Caco-2 (cell line): ENCODE measurements around the gene ATXN7L1. TPM values are rescaled to one million over a fixed set of nuclear protein-coding genes. Genes with fewer than 3 reads are reported as not detected.

Experiments
- BruUV-seq: library from RNA; stranded (reverse); fragments of 400-500 nt; replicated peaks from 2 replicates; lab custom pipeline; 2021; lab: Mats Ljungman, UMichigan
- CTCF ChIA-PET: fragments of 300-600 bp; sonication (Branson Sonifier 250); formaldehyde crosslinking; loops from one replicate; lab custom pipeline; 2022; ENCODE audit warnings: antibody characterized with exemption; lab: Charles Lee
- POLR2A ChIA-PET: fragments of 300-600 bp; sonication (Branson Sonifier 250); formaldehyde crosslinking; loops from one replicate; lab custom pipeline; 2022; ENCODE audit warnings: antibody characterized with exemption; lab: Charles Lee
- DNase-seq, 2 experiments: peaks; one replicate each; pipeline versions ENCODE4 v3.0.0 to v3.0.0-alpha.2; 2020 to 2022
- H3K27me3 ChIP-seq: replicated peaks from 2 replicates; pipeline ENCODE4 v1.6.0; 2011; ENCODE audit warnings: low read length; ENCODE audit not compliant: control insufficient read depth, insufficient read depth
- H3K36me3 ChIP-seq: 2 replicates; pipeline ENCODE4 v1.5.1; 2011; ENCODE audit warnings: low read length; ENCODE audit not compliant: control insufficient read depth, insufficient read depth
- H3K4me1 ChIP-seq: fragments of 250-450 bp; sonication (Bioruptor Pico); 2 replicates; pipeline ENCODE4 v1.5.1; 2020; ENCODE audit warnings: mild to moderate bottlenecking
- H3K4me3 ChIP-seq: 2 replicates; pipeline ENCODE4 v1.5.1; 2011; ENCODE audit warnings: low read depth, mild to moderate bottlenecking, control low read depth, low read length
- H3K9me3 ChIP-seq: fragments of 250-450 bp; sonication (Bioruptor Pico); 2 replicates; pipeline ENCODE4 v1.5.1; 2020; ENCODE audit warnings: mild to moderate bottlenecking, moderate library complexity
- H3K27ac Mint-ChIP-seq: one replicate; pipeline ENCODE4 v1.8.0; 2022; ENCODE audit warnings: mixed read lengths; ENCODE audit not compliant: unreplicated experiment
- H3K27me3 Mint-ChIP-seq: one replicate; pipeline ENCODE4 v1.8.0; 2022; ENCODE audit warnings: mixed read lengths; ENCODE audit not compliant: insufficient read depth, unreplicated experiment
- H3K36me3 Mint-ChIP-seq: one replicate; pipeline ENCODE4 v1.8.0; 2022; ENCODE audit warnings: mild to moderate bottlenecking, mixed read lengths; ENCODE audit not compliant: insufficient read depth, unreplicated experiment
- H3K4me1 Mint-ChIP-seq: one replicate; pipeline ENCODE4 v1.8.0; 2022; ENCODE audit warnings: low read depth, mixed read lengths; ENCODE audit not compliant: unreplicated experiment
- H3K4me3 Mint-ChIP-seq: one replicate; pipeline ENCODE4 v1.8.0; 2022; ENCODE audit warnings: mild to moderate bottlenecking, moderate library complexity, mixed read lengths; ENCODE audit not compliant: unreplicated experiment
- H3K9me3 Mint-ChIP-seq: one replicate; pipeline ENCODE4 v1.8.0; 2022; ENCODE audit warnings: mixed read lengths; ENCODE audit not compliant: unreplicated experiment
- CTCF ChIP-seq, 2 experiments: fragments of 200-600 bp in 1 of 2; IDR thresholded peaks; 1 replicate in 1 of 2; 2 replicates in 1 of 2; pipeline versions ENCODE4 v1.5.1 to v1.8.0; 2011 to 2022; ENCODE audit warnings: antibody characterized with exemption in 1 of 2, control low read depth in 1 of 2, inconsistent platforms in 1 of 2, low read depth in 1 of 2, low read length in 1 of 2, mild to moderate bottlenecking in 1 of 2, moderate library complexity in 1 of 2; ENCODE audit not compliant: insufficient read depth in 1 of 2, severe bottlenecking in 1 of 2, unreplicated experiment in 1 of 2
- intact Hi-C: fragments of 100-400 bp; cut with micrococcal nuclease; formaldehyde crosslinking; loops from one replicate; pipeline ENCODE4 v1.10.0; 2022; ENCODE audit not compliant: unreplicated experiment
- total RNA-seq: library from RNA; stranded (reverse); gene quantifications from 2 replicates; pipeline ENCODE4 v1.2.3, GENCODE V29; 2022

Gene ATXN7L1
- total RNA-seq, 1 experiment from 2014 or later = 14.1 TPM

DNA sequence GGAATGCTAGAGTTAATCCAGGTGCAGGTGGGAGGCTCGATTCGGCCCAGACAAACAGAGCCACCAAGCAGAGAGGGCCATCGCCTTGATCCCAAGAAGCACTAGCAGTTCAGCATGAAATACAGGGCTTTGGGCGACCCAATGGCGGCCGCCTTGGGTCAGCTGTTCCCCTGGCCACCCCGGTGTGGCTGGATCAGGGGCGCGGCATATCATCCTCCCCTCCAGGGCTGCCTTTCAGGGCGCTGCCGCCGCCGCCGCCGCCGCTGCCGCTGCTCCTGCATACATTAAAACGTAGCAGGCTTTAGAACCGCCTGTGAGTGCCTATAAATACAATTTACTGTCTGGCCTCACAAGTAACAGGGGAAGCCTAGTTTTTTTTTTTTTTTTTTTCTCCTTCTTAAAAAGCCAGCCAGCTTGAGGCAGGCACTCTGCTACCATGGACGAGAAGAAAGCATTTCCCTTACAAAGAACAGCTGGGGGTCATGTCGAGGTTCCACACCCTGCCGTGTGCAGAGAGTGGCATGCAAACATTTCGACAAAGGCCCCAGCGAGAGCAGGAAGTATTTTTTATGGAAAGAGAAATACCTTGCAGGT lies 237.4 kb downstream of the ATXN7L1 start:
- ChIA-PET CTCF (no interaction called here), POLR2A (no interaction called here)
- Mint-ChIP-seq H3K9me3 (no peaks in the 10 kb centered on the region), H3K27ac (no peak overlapping the region), H3K4me1 (no peaks in the 10 kb centered on the region), H3K36me3 (peaks cover 6% of the 10 kb centered on the region), H3K4me3 (no peak overlapping the region), H3K27me3 (no peaks in the 10 kb centered on the region)
- BruUV-seq = no TSS peak
- intact Hi-C loops = no loop called here
- no peaks in the 10 kb centered on the region for H3K4me1 ChIP-seq
- H3K9me3 ChIP-seq = no peaks in the 10 kb centered on the region
- no peak for TF ChIP-seq CTCF (IDR thresholded peaks at IDR 0.05; ENCODE audit: insufficient read depth in 1 of 2, low read depth in 1 of 2, low read length in 1 of 2, severe bottlenecking in 1 of 2, unreplicated experiment in 1 of 2)
- H3K36me3 ChIP-seq = no peaks in the 10 kb centered on the region; the same call in 1 of the 2 replicates
- H3K27me3 ChIP-seq = no peaks in the 10 kb centered on the region
- no peak for DNase-seq
- H3K4me3 ChIP-seq = no peak overlapping the region

GRCh38 chr7:105638334-105638733 lies 238.1 kb downstream of the ATXN7L1 start:
- Mint-ChIP-seq H3K27me3 (no peaks in the 10 kb centered on the region), H3K4me1 (no peaks in the 10 kb centered on the region), H3K4me3 (no peak overlapping the region), H3K36me3 (peaks cover 6% of the 10 kb centered on the region), H3K27ac (no peak overlapping the region), H3K9me3 (no peaks in the 10 kb centered on the region)
- DNase-seq = no peak
- no peaks in the 10 kb centered on the region for H3K9me3 ChIP-seq
- ChIA-PET CTCF (no interaction called here), POLR2A (no interaction called here)
- no peaks in the 10 kb centered on the region; the same call in 1 of the 2 replicates for H3K36me3 ChIP-seq
- no TSS peak for BruUV-seq
- intact Hi-C loops = no loop called here
- no peak for TF ChIP-seq CTCF (IDR thresholded peaks at IDR 0.05; ENCODE audit: insufficient read depth in 1 of 2, low read depth in 1 of 2, low read length in 1 of 2, severe bottlenecking in 1 of 2, unreplicated experiment in 1 of 2)
- H3K4me1 ChIP-seq = no peaks in the 10 kb centered on the region
- no peak overlapping the region for H3K4me3 ChIP-seq
- H3K27me3 ChIP-seq = no peaks in the 10 kb centered on the region

DNA sequence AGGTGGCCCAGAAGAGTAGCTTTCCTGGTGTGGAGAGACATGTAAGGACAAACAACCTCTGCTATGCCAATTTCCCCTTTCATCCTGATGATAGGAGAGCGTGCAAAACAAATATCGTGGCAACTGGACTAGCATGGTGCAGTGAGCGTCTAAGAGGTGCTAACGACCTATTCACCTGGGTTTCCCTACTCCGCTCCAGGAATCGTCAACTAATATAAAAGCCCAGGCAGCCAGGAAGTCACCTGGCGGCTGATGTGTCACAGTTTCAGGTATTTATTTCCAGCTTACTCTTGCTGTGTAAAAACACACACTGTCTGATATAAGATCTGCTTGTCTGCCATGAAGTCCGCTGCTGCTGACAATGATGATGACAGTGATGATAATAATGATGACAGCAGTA lies 238.6 kb downstream of the ATXN7L1 start:
- Histone ChIP-seq H3K27me3 (no peaks in the 10 kb centered on the region), H3K4me3 (no peak overlapping the region), H3K36me3 (no peaks in the 10 kb centered on the region; the same call in 1 of the 2 replicates), H3K4me1 (no peaks in the 10 kb centered on the region), H3K9me3 (no peaks in the 10 kb centered on the region)
- ChIA-PET POLR2A (no interaction called here), CTCF (no interaction called here)
- TF ChIP-seq CTCF (IDR thresholded peaks at IDR 0.05; ENCODE audit: insufficient read depth in 1 of 2, low read depth in 1 of 2, low read length in 1 of 2, severe bottlenecking in 1 of 2, unreplicated experiment in 1 of 2) = no peak
- DNase-seq = no peak
- no peaks in the 10 kb centered on the region for H3K27me3 Mint-ChIP-seq
- no peak overlapping the region for H3K27ac Mint-ChIP-seq
- intact Hi-C loops = no loop called here
- no TSS peak for BruUV-seq
- no peak overlapping the region for H3K4me3 Mint-ChIP-seq
- H3K4me1 Mint-ChIP-seq = no peaks in the 10 kb centered on the region
- peaks cover 6% of the 10 kb centered on the region for H3K36me3 Mint-ChIP-seq
- no peaks in the 10 kb centered on the region for H3K9me3 Mint-ChIP-seq
